ENCODE results near the gene FABP1.

DNA sequence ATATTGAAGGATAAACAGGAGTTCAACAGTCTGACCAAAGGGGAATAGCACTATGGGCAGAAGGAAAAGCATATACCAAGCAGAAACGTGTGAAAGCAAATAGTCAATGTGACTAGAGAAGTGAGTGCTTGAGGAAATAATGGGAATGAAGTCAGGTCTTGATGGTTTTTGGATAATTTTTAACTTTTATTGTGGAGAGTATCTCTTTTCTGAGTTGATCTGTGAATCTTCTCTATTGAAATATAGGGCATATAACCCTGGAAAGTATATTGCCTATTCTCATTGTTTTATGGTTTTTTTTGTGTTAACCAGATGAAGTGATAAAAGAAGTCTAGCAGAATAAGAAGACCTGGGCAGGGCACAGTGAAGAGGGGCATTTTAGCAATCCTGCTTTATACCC is 16.4 kb upstream of the FABP1 start:
- TF ChIP-seq CTCF (IDR thresholded peaks at IDR 0.05): no peak
- TF ChIP-seq EP300 (IDR thresholded peaks at IDR 0.05): no peak
- TF ChIP-seq POLR2AphosphoS5 (IDR thresholded peaks at IDR 0.05): no peak
- no peak for TF ChIP-seq POLR2A (IDR thresholded peaks at IDR 0.05)

All from upper lobe of left lung (tissue), 4 donors.